GM12878 (cell line): ENCODE measurements around the gene DIO3. TPM values are rescaled to one million over a fixed set of nuclear protein-coding genes. Genes with fewer than 3 reads are reported as not detected.
A peak's percentile ranks its signal among the peaks of the same experiment; 100 is the strongest.

Experiments used
- ATAC-seq: fragments of 200-7000 bp; cut with Tn5 transposase; 3 replicates; pipeline ENCODE4 v1.9.1; 2020; ENCODE audit warnings: mild to moderate bottlenecking, moderate library complexity
- BruUV-seq: library from RNA; stranded (reverse); fragments of 400-500 nt; replicated peaks from 2 replicates; lab custom pipeline; 2021; lab: Mats Ljungman, UMichigan
- CTCF ChIA-PET: fragments of 300-600 bp; sonication (Branson Sonifier 250); formaldehyde crosslinking; extraction: SDS; loops from one replicate; lab custom pipeline; 2021; ENCODE audit warnings: inconsistent platforms; lab: Yijun Ruan, JAX
- POLR2A ChIA-PET: fragments of 350-600 bp; formaldehyde crosslinking; extraction: SDS; loops from one replicate; lab custom pipeline; 2021; ENCODE audit warnings: inconsistent platforms; lab: Charles Lee
- RAD21 ChIA-PET: fragments of 300-600 bp; sonication (Branson Sonifier 250); formaldehyde crosslinking; loops from one replicate; lab custom pipeline; 2023; ENCODE audit warnings: antibody characterized with exemption; ENCODE audit not compliant: unreplicated experiment; lab: Charles Lee
- SMC1A ChIA-PET: fragments of 300-600 bp; sonication (Branson Sonifier 250); formaldehyde crosslinking; loops from one replicate; lab custom pipeline; 2023; ENCODE audit not compliant: unreplicated experiment, uncharacterized antibody; lab: Charles Lee
- DNase-seq: peaks from one replicate; pipeline ENCODE4 v3.0.0-alpha.2; 2011; ENCODE audit warnings: low read depth, low spot score
- FAIRE-seq: peaks from 3 replicates; lab custom pipeline; 2011; peaks lifted over from hg19 to GRCh38; lab: Jason Lieb, UNC
- H2AFZ ChIP-seq: 2 replicates; pipeline ENCODE4 v1.6.0; 2011; ENCODE audit warnings: low read depth, low read length, control low read depth; ENCODE audit not compliant: control insufficient read depth
- H3K27ac ChIP-seq: 2 replicates; pipeline ENCODE4 v1.5.1; 2011; ENCODE audit warnings: control low read depth; ENCODE audit not compliant: control insufficient read depth, insufficient read depth
- H3K27me3 ChIP-seq, 2 experiments: replicated peaks in 1 of 2; 2 replicates each; pipeline versions ENCODE4 v1.6.0 to v1.6.1; 2011; ENCODE audit warnings: low read length in 1 of 2; ENCODE audit not compliant: control insufficient read depth in 2 of 2, insufficient read depth in 2 of 2
- H3K36me3 ChIP-seq, 2 experiments: 2 replicates each; pipeline ENCODE4 v1.5.1; 2011; ENCODE audit warnings: low read length in 1 of 2; ENCODE audit not compliant: control insufficient read depth in 2 of 2, insufficient read depth in 2 of 2
- H3K4me1 ChIP-seq: 2 replicates; pipeline ENCODE4 v1.6.1; 2011; ENCODE audit warnings: mild to moderate bottlenecking, low read length, moderate library complexity, mixed read lengths; ENCODE audit not compliant: control insufficient read depth, insufficient read depth
- H3K4me2 ChIP-seq: 2 replicates; pipeline ENCODE4 v1.6.0; 2011; ENCODE audit warnings: control low read depth; ENCODE audit not compliant: control insufficient read depth, insufficient read depth
- H3K4me3 ChIP-seq: fragments of 200-600 bp; sonication (generic); 2 replicates; pipeline ENCODE4 v1.5.1; 2016
- H3K79me2 ChIP-seq: 2 replicates; pipeline ENCODE4 v1.6.0; 2011; ENCODE audit warnings: low read length; ENCODE audit not compliant: control insufficient read depth, insufficient read depth
- H3K9ac ChIP-seq: 2 replicates; pipeline ENCODE4 v1.8.0; 2011; ENCODE audit warnings: low read length, control low read depth, mixed read lengths; ENCODE audit not compliant: control insufficient read depth, insufficient read depth
- H3K9me3 ChIP-seq: replicated peaks from 3 replicates; pipeline ENCODE4 v1.5.1; 2011; ENCODE audit warnings: mild to moderate bottlenecking, low read length; ENCODE audit not compliant: control insufficient read depth, insufficient read depth
- H4K20me1 ChIP-seq: 2 replicates; pipeline ENCODE4 v1.6.0; 2011; ENCODE audit not compliant: control insufficient read depth, insufficient read depth
- CHD4 ChIP-seq: fragments of 200-600 bp; sonication (generic); IDR thresholded peaks from 2 replicates; pipeline ENCODE4 v1.6.1; 2016; ENCODE audit warnings: mild to moderate bottlenecking
- EGR1 ChIP-seq, 2 experiments: IDR thresholded peaks; 1 replicate in 1 of 2; 2 replicates in 1 of 2; pipeline ENCODE4 v1.6.1; 2011 to 2012; ENCODE audit warnings: low read depth in 2 of 2, low read length in 2 of 2, borderline replicate concordance in 1 of 2, mild to moderate bottlenecking in 1 of 2, moderate library complexity in 1 of 2
- GATAD2B ChIP-seq: fragments of 450-650 bp; conservative IDR thresholded peaks from 2 replicates; pipeline ENCODE4 v1.6.1; 2017; ENCODE audit warnings: low read depth, mild to moderate bottlenecking, moderate library complexity
- KDM1A ChIP-seq: fragments of 200-600 bp; sonication (generic); IDR thresholded peaks from 2 replicates; pipeline ENCODE4 v1.6.1; 2016; ENCODE audit warnings: borderline replicate concordance
- NFXL1 ChIP-seq: fragments of 450-650 bp; IDR thresholded peaks from 2 replicates; pipeline ENCODE4 v1.6.1; 2017; ENCODE audit warnings: antibody characterized with exemption, mild to moderate bottlenecking, borderline replicate concordance
- NR2C1 ChIP-seq: fragments of 450-650 bp; IDR thresholded peaks from 2 replicates; pipeline ENCODE4 v1.6.1; 2017; ENCODE audit warnings: antibody characterized with exemption, mild to moderate bottlenecking, moderate library complexity
- PML ChIP-seq: IDR thresholded peaks from 2 replicates; pipeline ENCODE4 v1.6.1; 2012; ENCODE audit warnings: low read length, inconsistent platforms
- SUZ12 ChIP-seq: fragments of 200-600 bp; sonication (generic); IDR thresholded peaks from one replicate; pipeline ENCODE4 v1.6.1; 2018; ENCODE audit warnings: antibody characterized with exemption, mild to moderate bottlenecking; ENCODE audit not compliant: unreplicated experiment
- TCF12 ChIP-seq: IDR thresholded peaks from 2 replicates; pipeline ENCODE4 v1.6.1; 2011; ENCODE audit warnings: low read depth, mild to moderate bottlenecking, low read length
- TCF3 ChIP-seq: IDR thresholded peaks from 2 replicates; pipeline ENCODE4 v1.6.1; 2012; ENCODE audit warnings: low read depth, mild to moderate bottlenecking, low read length, borderline replicate concordance; ENCODE audit not compliant: insufficient read depth
- WRNIP1 ChIP-seq: IDR thresholded peaks from 2 replicates; pipeline ENCODE4 v1.6.1; 2011; ENCODE audit warnings: low read depth, low read length, improper control_type of control experiment, borderline replicate concordance
- ZNF217 ChIP-seq: fragments of 450-650 bp; IDR thresholded peaks from 2 replicates; pipeline ENCODE4 v1.6.1; 2017; ENCODE audit warnings: antibody characterized with exemption, mild to moderate bottlenecking
- WGBS: methylation state at CpG from one replicate; pipeline ENCODE4 v1.1.6; 2016; ENCODE audit warnings: low lambda C conversion rate; ENCODE audit not compliant: insufficient replicate concordance, insufficient coverage; ENCODE audit errors: missing lambda C conversion rate; 5-methylcytosine and 5-hydroxymethylcytosine counted together
- in situ Hi-C: fragments of 300-500 bp; cut with MboI; formaldehyde crosslinking; loops from 9 replicates; pipeline ENCODE4 v1.14.3; 2018; ENCODE audit warnings: mixed read lengths
- intact Hi-C: fragments of 100-400 bp; cut with micrococcal nuclease; formaldehyde crosslinking; loops from one replicate; pipeline ENCODE4 v1.14.2; 2022; ENCODE audit not compliant: unreplicated experiment
- polyA plus RNA-seq, 11 experiments: library from polyadenylated mRNA; depleted of rRNA in 4 of 11; unstranded in 6 of 11; stranded (reverse) in 5 of 11; fragments of >200 nt; fragmentation: Nextera tagmentation in 4 of 11; fragmentation: Illumina TruSeq in 1 of 11; extraction: Ambion mirVana in 4 of 11; extraction: Trizol in 1 of 11; gene quantifications; 1 replicate in 1 of 11; 2 replicates in 10 of 11; pipeline versions ENCODE4 v1.2.1 to v1.2.3, GENCODE V29; 2011 to 2016; ENCODE audit warnings: inconsistent platforms in 2 of 11, missing spikeins in 2 of 11, low read depth in 1 of 11
- total RNA-seq, 4 experiments: library from RNA; depleted of rRNA in 3 of 4; stranded (reverse); fragments of >200 nt in 3 of 4; fragmentation: Illumina TruSeq in 1 of 4; extraction: Trizol in 1 of 4; gene quantifications; 2 replicates each; pipeline versions ENCODE4 v1.2.1 to v1.2.3, GENCODE V29; 2013 to 2021
- TF ChIP-seq, protein P1 (sequence below): fragments of 150-350 bp; IDR thresholded peaks from 2 replicates; pipeline ENCODE4 v1.6.1; 2016; ENCODE audit warnings: low read depth, low read length
- TF ChIP-seq, protein P2 (sequence below): IDR thresholded peaks from 2 replicates; pipeline ENCODE4 v1.6.1; 2011; ENCODE audit warnings: low read depth, mild to moderate bottlenecking, low read length, moderate library complexity, borderline replicate concordance; ENCODE audit errors: extremely low read depth
- TF ChIP-seq, protein P3 (sequence below): IDR thresholded peaks from 2 replicates; pipeline ENCODE4 v1.6.1; 2011; ENCODE audit warnings: borderline replicate concordance, low read depth, mild to moderate bottlenecking, moderate library complexity, low read length; ENCODE audit not compliant: insufficient read depth, poor library complexity, severe bottlenecking

DIO3 gene
- total and polyA plus RNA-seq, 10 of the 15 experiments (the other 5 are each of a cell fraction or from before 2014, with no cell fraction given): not detected

DNA sequence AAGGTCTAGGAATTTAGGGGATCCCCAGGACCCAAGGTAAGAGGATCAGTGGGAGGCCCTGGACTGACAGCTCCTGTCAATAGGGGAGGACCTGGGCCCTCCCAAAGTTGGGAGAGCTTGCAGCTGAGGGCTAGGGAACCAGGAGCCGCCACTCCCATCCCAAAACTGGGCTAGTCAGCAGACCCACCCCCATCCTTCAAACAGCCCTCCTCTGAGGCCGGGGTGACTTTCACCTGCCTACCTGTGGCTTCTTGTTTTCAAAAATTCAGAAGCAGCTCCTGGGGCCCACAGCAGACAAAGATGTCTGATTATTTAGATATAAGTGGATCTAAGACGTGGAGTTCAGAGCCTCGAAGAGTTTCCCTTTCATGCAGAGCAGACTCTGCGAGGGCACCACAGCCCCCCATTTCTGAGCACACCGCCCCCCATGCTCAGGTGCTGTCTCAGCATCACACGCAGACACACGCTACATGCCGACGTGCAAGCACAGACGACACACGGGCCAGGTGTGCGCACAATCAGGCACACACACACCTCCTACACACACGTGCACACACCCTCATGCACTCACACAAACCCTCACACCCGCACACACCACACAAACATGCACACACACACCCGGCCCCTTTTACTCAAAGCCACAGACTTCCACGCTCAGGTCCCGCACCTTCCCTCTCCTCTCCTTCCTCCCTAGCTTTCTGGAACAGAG lies 21.9 kb downstream of the DIO3 start:
- in situ Hi-C loops (no loop called here), intact Hi-C loops (no loop called here)
- H3K79me2 ChIP-seq: no peaks in the 10 kb centered on the region
- WGBS: 55% methylated on average over 18 of the region's 18 CpGs
- POLR2A ChIA-PET: no interaction called here
- no peak overlapping the region for H2AFZ ChIP-seq
- TF ChIP-seq EGR1 (IDR thresholded peaks at IDR 0.05; ENCODE audit: borderline replicate concordance in 1 of 2, low read depth in 2 of 2, low read length in 2 of 2) (no peak), GATAD2B (no peak), KDM1A (no peak), TCF12 (no peak), ZNF217 (no peak), NR2C1 (no peak), CHD4 (no peak), NFXL1 (no peak), TCF3 (0 out of 2 replicates have a peak, but pooled peaks have one; percentile 37), PML (no peak), WRNIP1 (no peak), SUZ12 (no peak)
- TF ChIP-seq, protein P1, sequence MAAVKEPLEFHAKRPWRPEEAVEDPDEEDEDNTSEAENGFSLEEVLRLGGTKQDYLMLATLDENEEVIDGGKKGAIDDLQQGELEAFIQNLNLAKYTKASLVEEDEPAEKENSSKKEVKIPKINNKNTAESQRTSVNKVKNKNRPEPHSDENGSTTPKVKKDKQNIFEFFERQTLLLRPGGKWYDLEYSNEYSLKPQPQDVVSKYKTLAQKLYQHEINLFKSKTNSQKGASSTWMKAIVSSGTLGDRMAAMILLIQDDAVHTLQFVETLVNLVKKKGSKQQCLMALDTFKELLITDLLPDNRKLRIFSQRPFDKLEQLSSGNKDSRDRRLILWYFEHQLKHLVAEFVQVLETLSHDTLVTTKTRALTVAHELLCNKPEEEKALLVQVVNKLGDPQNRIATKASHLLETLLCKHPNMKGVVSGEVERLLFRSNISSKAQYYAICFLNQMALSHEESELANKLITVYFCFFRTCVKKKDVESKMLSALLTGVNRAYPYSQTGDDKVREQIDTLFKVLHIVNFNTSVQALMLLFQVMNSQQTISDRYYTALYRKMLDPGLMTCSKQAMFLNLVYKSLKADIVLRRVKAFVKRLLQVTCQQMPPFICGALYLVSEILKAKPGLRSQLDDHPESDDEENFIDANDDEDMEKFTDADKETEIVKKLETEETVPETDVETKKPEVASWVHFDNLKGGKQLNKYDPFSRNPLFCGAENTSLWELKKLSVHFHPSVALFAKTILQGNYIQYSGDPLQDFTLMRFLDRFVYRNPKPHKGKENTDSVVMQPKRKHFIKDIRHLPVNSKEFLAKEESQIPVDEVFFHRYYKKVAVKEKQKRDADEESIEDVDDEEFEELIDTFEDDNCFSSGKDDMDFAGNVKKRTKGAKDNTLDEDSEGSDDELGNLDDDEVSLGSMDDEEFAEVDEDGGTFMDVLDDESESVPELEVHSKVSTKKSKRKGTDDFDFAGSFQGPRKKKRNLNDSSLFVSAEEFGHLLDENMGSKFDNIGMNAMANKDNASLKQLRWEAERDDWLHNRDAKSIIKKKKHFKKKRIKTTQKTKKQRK: no peak
- TF ChIP-seq, protein P2, sequence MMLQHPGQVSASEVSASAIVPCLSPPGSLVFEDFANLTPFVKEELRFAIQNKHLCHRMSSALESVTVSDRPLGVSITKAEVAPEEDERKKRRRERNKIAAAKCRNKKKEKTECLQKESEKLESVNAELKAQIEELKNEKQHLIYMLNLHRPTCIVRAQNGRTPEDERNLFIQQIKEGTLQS: no peak
- TF ChIP-seq, protein P3, sequence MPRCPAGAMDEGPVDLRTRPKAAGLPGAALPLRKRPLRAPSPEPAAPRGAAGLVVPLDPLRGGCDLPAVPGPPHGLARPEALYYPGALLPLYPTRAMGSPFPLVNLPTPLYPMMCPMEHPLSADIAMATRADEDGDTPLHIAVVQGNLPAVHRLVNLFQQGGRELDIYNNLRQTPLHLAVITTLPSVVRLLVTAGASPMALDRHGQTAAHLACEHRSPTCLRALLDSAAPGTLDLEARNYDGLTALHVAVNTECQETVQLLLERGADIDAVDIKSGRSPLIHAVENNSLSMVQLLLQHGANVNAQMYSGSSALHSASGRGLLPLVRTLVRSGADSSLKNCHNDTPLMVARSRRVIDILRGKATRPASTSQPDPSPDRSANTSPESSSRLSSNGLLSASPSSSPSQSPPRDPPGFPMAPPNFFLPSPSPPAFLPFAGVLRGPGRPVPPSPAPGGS: peak; percentile 85
- no peak for FAIRE-seq
- H3K36me3 ChIP-seq: no peaks in the 10 kb centered on the region
- no peaks in the 10 kb centered on the region for H3K4me1 ChIP-seq
- no TSS peak for BruUV-seq
- no peaks in the 10 kb centered on the region for H3K9me3 ChIP-seq
- no peak for DNase-seq
- no peaks in the 10 kb centered on the region for H3K27me3 ChIP-seq
- H3K9ac ChIP-seq: no peak overlapping the region
- ATAC-seq: no peak
- H3K4me3 ChIP-seq: no peak overlapping the region
- H3K27ac ChIP-seq: no peak overlapping the region
- SMC1A ChIA-PET: no interaction called here
- RAD21 ChIA-PET: no interaction called here
- no peaks in the 10 kb centered on the region for H4K20me1 ChIP-seq
- CTCF ChIA-PET: no interaction called here
- H3K4me2 ChIP-seq: no peak overlapping the region
